ENCODE measurements around the gene PRPF31. TPM values are rescaled to one million over a fixed set of nuclear protein-coding genes. Genes with fewer than 3 reads are reported as not detected.
"Not testable (repeated sequence)": the region's sequence is repeated elsewhere in the genome, so short reads cannot be mapped to it uniquely, and the experiment has no call there.

The PRPF31 gene
- total RNA-seq, 3 donors from 2014 or later, result 154 to 180 (median 161) TPM

DNA sequence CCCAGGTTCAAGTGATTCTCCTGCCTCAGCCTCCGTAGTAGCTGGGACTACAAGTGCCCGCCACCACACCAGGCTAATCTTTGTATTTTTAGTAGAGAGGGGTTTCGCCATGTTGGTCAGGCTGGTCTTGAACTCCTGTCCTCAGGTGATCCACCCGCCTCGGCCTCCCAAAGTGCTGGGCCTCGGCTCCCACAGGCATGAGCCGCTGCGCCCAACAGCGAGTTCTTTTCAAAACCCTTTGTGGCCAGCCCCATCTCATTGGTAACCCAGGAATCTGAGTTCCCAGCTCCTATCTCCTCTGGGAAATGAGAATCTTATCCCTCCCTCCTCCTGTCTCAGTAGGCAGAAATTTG is 15.7 kb upstream of the PRPF31 start:
- not testable (repeated sequence) for H3K9me3 Mint-ChIP-seq

DNA sequence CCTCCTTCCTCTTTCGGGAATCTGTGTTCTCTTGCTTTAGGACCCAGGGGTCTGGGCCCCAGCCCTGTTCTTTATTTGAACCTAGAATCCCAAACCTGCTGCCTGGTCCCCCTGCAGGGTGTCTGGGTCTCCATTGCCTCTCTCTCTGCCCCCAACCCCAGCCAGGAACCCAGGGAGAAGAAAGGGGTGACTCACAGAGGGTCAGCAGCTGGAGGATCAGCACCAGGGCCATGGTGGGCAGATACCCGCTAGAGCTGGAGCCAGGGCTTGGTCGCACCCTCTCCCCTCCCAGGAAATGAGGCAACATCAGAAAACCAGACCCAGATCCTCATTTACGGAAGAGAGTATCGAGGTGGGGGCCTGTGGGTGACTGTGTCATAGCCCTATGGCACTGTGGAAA is 15.0 kb upstream of the PRPF31 start, which contains the start of gene OSCAR:
TSS of gene OSCAR (minus strand) at position 243 of the 400 bp plus-strand sequence. CDS start at position 232, 11 bp downstream.
- Mint-ChIP-seq H3K4me3 (no peak within 1 kb of the TSS), H3K9me3 (no peaks in the 10 kb centered on the region), H3K27me3 (ENCODE audit: low read depth) (peaks cover 4% of the 10 kb centered on the region), H3K4me1 (ENCODE audit: low read depth) (peaks cover 21% of the 10 kb centered on the region), H3K36me3 (ENCODE audit: insufficient read depth) (no peaks in the 10 kb centered on the region)
- DNase-seq (no peak), ATAC-seq (no peak)

More for the DNA sequence above, 15.7 kb upstream of the PRPF31 start:
- H3K27me3 Mint-ChIP-seq (ENCODE audit: low read depth); DNase-seq; H3K4me3 Mint-ChIP-seq; H3K36me3 Mint-ChIP-seq (ENCODE audit: insufficient read depth); ATAC-seq: not testable (repeated sequence)
- H3K4me1 Mint-ChIP-seq (ENCODE audit: low read depth), result peaks cover 21% of the 10 kb centered on the region

DNA sequence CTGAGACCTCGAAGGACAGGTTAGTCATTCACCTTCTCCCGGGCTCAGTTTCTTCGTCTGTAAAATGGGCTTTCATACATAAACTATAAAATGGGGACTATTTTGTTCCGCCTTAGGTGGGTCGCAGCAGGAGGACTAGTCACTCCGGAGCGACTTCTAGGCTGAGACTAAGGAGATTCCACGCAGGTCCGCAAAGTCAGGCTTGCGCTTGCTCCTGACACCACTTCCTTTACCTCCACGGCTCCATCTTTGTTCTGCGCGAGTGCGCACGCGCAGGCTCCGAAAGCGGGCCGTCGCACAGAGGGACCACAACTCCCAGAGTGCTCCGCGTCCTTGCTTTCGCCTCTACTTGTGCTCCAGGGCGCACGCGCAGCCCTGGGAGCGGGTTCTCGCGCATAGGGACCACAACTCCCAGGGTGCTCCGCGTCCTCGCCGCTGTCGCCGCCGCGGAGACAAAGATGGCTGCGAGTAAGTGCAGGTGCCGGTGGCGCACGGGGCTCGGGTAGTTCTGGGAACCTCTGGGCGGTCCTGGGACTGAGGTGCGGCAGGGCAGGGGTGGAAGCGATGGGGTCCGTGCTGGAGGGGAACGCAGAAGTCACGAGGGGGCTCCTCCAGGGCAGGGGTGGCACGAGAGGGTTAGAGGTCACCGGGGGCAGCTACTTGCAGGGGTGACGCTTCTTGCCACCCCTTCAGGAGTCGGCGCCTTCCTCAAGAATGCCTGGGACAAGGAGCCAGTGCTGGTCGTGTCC is 13.0 kb upstream of the PRPF31 start, which contains the start of gene NDUFA3:
TSS of gene NDUFA3 (plus strand) at position 435 of the 749 bp plus-strand sequence. CDS start at position 459, 24 bp downstream.
- ATAC-seq (peak; percentile 98 to 99), DNase-seq (peak; percentile 94)
- H3K27me3 Mint-ChIP-seq (ENCODE audit: low read depth), result no peaks in the 10 kb centered on the region
- peak within 1 kb of the TSS; percentile 98 for H3K4me3 Mint-ChIP-seq
- peaks cover 5% of the 10 kb centered on the region for H3K36me3 Mint-ChIP-seq (ENCODE audit: insufficient read depth)
- H3K4me1 Mint-ChIP-seq (ENCODE audit: low read depth), result peaks cover 15% of the 10 kb centered on the region
- no peaks in the 10 kb centered on the region for H3K9me3 Mint-ChIP-seq

DNA sequence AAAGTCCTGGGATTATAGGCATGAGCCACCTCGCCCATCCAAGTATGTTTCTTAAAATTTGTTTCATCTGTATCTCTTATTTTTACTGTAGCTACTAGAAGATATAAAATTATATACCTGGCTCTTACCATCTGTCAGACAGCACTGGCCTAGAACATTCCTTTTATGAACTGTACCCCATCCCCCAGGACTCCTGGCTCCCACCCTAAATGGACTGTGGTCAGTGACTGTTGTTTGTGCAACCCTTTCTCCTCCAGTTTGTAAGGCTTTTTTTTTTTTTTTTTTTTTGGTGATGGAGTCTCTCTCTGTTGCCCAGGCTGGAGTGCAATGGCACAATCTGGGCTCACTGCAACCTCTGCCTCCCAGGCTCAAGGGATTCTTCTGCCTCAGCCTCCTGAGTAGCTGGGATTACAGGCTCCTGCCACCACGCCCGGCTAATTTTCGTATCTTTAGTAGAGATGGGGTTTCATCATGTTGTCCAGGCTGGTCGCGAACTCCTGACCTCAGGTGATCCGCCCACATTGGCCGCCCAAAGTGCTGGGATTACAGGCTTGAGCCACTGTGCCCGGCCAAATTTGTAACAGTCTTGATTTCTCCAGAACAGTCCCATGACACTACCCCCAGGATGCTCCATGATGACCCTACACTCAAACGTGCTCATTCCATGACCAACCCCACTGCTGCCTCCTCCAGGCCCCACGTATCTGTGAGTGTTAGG is 10.4 kb upstream of the PRPF31 start:
- Mint-ChIP-seq H3K9me3 (no peaks in the 10 kb centered on the region), H3K4me1 (ENCODE audit: low read depth) (peaks cover 15% of the 10 kb centered on the region), H3K27me3 (ENCODE audit: low read depth) (no peaks in the 10 kb centered on the region), H3K36me3 (ENCODE audit: insufficient read depth) (peaks cover 5% of the 10 kb centered on the region), H3K4me3 (no peak overlapping the region)
- ATAC-seq (no peak), DNase-seq (no peak)

DNA sequence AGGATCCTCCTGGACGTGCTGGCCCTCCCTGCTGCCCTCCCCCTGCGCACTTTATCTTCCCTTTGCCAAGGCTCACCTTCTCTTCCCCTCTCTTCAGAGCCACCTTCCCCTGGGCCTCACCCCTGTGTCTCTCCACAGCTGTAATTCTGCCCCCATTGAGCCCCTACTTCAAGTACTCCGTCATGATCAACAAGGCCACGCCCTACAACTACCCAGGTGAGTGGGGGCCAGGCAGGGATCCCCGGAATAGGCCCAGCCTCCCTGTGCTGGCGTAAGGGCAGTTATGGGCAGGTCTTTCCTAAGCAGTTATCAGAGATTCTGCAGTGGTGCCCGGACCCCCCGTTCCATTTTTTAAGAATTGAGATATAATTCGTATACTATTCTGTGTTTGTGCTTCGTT is 9.8 kb upstream of the PRPF31 start:
- Mint-ChIP-seq H3K4me3 (peak overlapping the region; percentile 40), H3K36me3 (ENCODE audit: insufficient read depth) (peaks cover 8% of the 10 kb centered on the region), H3K9me3 (no peaks in the 10 kb centered on the region), H3K4me1 (ENCODE audit: low read depth) (peaks cover 17% of the 10 kb centered on the region), H3K27me3 (ENCODE audit: low read depth) (no peaks in the 10 kb centered on the region)
- no peak for DNase-seq
- no peak for ATAC-seq

DNA sequence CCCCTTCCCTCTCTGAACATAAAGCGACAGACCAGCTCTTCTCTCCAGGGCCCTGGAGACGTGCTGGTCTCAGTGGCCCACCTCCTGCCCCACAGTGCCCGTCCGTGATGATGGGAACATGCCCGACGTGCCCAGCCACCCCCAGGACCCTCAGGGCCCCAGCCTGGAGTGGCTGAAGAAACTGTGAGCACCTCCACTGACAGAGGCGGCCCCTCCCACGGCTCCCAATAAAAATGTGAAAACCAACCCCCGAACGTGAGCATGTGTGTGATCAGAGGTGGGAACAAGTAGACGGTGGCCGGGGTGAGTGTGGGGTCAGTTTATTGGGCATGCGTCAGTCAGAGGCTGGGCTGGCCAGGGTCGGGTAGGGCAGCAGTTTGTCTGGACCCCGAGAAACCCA is 8.8 kb upstream of the PRPF31 start:
- ATAC-seq, result no peak
- no peak overlapping the region for H3K4me3 Mint-ChIP-seq
- no peak for DNase-seq
- no peaks in the 10 kb centered on the region for H3K27me3 Mint-ChIP-seq (ENCODE audit: low read depth)
- no peaks in the 10 kb centered on the region for H3K9me3 Mint-ChIP-seq
- H3K4me1 Mint-ChIP-seq (ENCODE audit: low read depth), result peaks cover 19% of the 10 kb centered on the region
- peaks cover 10% of the 10 kb centered on the region for H3K36me3 Mint-ChIP-seq (ENCODE audit: insufficient read depth)

DNA sequence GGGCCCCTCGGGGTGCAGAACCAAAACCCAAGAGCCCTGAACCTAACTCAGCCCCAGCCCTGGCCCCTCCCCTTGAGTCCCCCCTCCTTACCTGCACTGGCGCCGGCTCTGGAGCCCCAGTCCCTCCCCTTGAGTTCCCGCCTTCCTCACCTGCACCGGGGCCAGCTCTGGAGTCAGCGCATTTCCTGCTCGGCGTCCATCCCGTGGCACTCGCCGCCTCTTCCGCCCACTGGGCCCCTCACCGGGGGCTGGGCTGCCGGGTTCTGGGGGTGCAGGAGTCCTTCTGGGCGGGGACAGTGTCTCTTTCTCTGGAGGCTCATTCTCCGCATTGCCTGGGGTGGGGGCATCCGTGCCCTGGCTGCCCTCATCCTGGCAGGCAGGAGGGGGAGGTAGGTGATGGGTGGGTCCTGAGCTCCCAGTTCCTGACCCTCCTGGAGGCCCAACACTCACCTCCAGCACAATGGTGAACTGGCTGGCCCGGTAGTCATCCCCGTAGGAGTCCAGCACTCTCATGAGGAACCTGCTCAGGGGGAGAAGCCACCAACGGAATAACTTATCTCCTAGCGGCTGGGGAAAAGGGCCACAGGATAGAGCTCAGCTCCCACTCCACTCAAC is 7.6 kb upstream of the PRPF31 start:
- peaks cover 10% of the 10 kb centered on the region for H3K36me3 Mint-ChIP-seq (ENCODE audit: insufficient read depth)
- H3K27me3 Mint-ChIP-seq (ENCODE audit: low read depth), result no peaks in the 10 kb centered on the region
- H3K9me3 Mint-ChIP-seq, result no peaks in the 10 kb centered on the region
- H3K4me1 Mint-ChIP-seq (ENCODE audit: low read depth), result peaks cover 13% of the 10 kb centered on the region
- ATAC-seq (no peak), DNase-seq (no peak)
- no peak overlapping the region for H3K4me3 Mint-ChIP-seq

DNA sequence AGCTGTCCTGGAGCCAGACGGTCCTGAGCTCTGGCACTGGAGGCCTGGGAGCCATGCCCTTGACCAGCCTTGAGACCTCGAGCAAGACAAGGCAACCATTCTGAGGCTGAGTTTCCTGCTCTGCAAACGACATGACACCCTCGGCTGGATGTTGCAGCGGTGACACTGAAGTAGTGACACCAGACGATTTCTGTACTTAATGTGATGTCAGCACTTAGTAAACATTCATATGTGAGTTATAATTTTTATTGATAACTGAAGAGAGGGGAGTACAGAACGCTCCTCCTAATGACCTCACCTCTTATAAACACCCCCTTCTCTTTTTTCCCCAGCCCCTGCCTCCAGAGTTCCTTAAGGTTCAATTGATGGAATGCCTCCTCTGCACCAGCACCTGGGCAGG is 7.1 kb upstream of the PRPF31 start:
- no peak for ATAC-seq
- Mint-ChIP-seq H3K36me3 (ENCODE audit: insufficient read depth) (peaks cover 10% of the 10 kb centered on the region), H3K4me3 (no peak overlapping the region), H3K4me1 (ENCODE audit: low read depth) (peaks cover 11% of the 10 kb centered on the region), H3K9me3 (no peaks in the 10 kb centered on the region), H3K27me3 (ENCODE audit: low read depth) (no peaks in the 10 kb centered on the region)
- no peak for DNase-seq

DNA sequence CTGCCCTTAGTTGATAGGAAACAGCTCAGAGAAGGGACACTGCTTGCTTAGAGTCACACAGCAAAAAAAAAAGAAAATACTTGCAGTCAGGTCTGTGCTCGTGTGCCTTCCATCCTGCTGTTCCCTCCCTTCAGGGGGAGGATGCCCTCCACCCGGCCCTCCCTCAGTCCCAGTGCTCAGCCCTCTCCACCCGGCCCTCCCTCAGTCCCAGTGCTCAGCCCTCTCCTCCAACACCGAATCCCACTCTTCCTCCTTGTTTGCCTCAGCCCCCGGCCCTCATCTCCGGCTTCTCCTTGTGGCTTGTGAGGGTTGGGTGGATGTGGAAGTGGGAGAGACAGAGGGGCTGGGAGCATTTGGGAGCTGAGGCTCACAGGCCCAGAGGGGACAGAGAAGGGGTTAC is 5.9 kb upstream of the PRPF31 start:
- H3K36me3 Mint-ChIP-seq (ENCODE audit: insufficient read depth), result peaks cover 10% of the 10 kb centered on the region
- no peaks in the 10 kb centered on the region for H3K9me3 Mint-ChIP-seq
- H3K4me3 Mint-ChIP-seq, result no peak overlapping the region
- ATAC-seq (no peak), DNase-seq (no peak)
- peaks cover 16% of the 10 kb centered on the region for H3K4me1 Mint-ChIP-seq (ENCODE audit: low read depth)
- H3K27me3 Mint-ChIP-seq (ENCODE audit: low read depth), result no peaks in the 10 kb centered on the region

DNA sequence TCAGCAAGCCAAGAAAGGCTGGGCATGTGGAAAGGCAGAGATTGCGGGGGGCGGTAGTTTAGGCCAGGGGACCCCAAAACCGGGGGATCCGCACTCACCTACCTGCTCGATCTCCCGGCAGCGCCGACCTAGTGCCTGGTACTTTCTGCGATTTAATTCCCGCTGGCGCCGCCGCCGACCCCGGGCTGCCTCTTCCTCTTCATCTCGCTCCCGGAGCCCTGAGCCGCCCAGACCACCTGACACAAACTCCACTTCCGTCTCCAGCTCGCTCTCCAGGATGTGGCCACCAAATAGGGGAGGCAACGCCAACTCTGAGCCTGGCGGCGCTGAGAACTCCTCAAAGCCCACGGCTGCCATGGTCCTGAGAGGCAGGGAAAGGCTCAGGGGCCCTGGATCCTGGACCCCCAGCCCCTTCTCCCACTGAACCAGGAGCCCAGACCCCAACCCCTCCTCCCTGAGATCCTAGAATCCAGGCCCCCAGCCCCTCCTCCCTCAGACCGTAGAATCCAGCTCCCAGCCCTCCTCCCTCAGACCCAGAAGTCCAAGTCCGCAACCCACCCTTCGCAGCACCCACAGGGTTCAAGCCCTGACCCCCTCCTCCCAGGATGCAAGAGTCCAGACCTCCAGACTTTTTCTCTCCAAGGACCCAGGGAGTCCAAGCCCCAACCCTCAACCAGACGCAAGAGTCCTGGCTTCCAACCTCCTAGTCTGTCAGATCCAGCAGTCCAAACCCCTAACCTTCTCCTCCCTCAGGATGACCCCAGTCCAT is 1.0 kb upstream of the PRPF31 start:
- ATAC-seq (peak; percentile 23 to 35), DNase-seq (no peak)
- Mint-ChIP-seq H3K4me1 (ENCODE audit: low read depth) (peaks cover 31% of the 10 kb centered on the region), H3K4me3 (peak overlapping the region; percentile 89), H3K27me3 (ENCODE audit: low read depth) (no peaks in the 10 kb centered on the region), H3K9me3 (no peaks in the 10 kb centered on the region), H3K36me3 (ENCODE audit: insufficient read depth) (peaks cover 12% of the 10 kb centered on the region)

DNA sequence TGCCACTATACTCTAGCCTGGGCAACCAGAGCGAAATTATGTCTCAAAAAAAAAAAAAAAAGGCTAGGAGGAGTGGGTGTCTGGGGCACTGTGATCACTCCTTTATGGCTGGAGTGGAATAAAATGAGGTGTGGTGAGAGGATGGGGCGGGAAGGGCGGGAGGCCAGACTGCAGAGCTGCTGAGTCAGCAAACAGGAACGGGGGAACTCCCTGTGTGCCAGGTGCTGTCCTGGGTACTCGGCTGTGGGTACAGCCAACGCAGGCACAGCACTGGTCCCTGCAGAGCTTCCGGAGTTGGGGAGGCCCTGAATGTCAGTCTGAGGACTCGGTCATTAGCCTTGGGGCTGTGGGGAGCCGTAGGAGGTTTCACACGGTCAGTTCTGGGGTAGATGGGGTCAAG is 5.7 kb downstream of the PRPF31 start:
- ATAC-seq (no peak), DNase-seq (no peak)
- Mint-ChIP-seq H3K27me3 (ENCODE audit: low read depth) (no peaks in the 10 kb centered on the region), H3K4me1 (ENCODE audit: low read depth) (peaks cover 9% of the 10 kb centered on the region), H3K9me3 (no peaks in the 10 kb centered on the region), H3K36me3 (ENCODE audit: insufficient read depth) (peaks cover 25% of the 10 kb centered on the region), H3K4me3 (no peak overlapping the region)

DNA sequence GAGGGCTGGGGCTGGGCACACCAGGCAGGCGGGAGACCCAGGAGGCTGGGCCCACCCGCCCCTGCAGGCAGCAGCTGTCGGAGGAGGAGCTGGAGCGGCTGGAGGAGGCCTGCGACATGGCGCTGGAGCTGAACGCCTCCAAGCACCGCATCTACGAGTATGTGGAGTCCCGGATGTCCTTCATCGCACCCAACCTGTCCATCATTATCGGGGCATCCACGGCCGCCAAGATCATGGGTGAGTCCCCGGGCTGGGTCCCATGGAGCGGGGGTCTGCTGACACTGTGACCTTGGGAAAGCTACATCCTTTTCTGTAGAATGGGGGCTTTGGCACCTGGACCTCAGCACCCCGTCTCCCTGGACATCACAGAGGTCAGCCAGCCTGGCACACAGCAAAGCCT is 8.1 kb downstream of the PRPF31 start:
- H3K27me3 Mint-ChIP-seq (ENCODE audit: low read depth), result no peaks in the 10 kb centered on the region
- H3K4me3 Mint-ChIP-seq, result no peak overlapping the region
- peaks cover 30% of the 10 kb centered on the region for H3K36me3 Mint-ChIP-seq (ENCODE audit: insufficient read depth)
- no peaks in the 10 kb centered on the region for H3K9me3 Mint-ChIP-seq
- ATAC-seq, result peak in 1 of 2 donors; percentile 20
- DNase-seq, result no peak
- no peaks in the 10 kb centered on the region for H3K4me1 Mint-ChIP-seq (ENCODE audit: low read depth)

DNA sequence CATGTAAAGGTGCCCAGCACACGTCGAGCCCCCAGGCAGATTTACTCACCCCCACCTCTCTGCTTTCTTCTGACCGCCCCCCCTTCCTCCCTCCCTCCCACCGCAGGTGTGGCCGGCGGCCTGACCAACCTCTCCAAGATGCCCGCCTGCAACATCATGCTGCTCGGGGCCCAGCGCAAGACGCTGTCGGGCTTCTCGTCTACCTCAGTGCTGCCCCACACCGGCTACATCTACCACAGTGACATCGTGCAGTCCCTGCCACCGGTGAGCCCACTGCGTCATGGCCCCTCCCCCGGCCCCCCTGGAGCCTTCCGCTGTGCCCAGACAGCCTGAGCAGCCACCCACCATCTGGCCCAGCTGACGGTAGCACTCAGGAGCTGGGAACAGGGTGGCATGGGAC is 8.8 kb downstream of the PRPF31 start:
- ATAC-seq (no peak), DNase-seq (no peak)
- peaks cover 30% of the 10 kb centered on the region for H3K36me3 Mint-ChIP-seq (ENCODE audit: insufficient read depth)
- no peaks in the 10 kb centered on the region for H3K27me3 Mint-ChIP-seq (ENCODE audit: low read depth)
- H3K4me3 Mint-ChIP-seq, result no peak overlapping the region
- H3K9me3 Mint-ChIP-seq, result no peaks in the 10 kb centered on the region
- no peaks in the 10 kb centered on the region for H3K4me1 Mint-ChIP-seq (ENCODE audit: low read depth)

DNA sequence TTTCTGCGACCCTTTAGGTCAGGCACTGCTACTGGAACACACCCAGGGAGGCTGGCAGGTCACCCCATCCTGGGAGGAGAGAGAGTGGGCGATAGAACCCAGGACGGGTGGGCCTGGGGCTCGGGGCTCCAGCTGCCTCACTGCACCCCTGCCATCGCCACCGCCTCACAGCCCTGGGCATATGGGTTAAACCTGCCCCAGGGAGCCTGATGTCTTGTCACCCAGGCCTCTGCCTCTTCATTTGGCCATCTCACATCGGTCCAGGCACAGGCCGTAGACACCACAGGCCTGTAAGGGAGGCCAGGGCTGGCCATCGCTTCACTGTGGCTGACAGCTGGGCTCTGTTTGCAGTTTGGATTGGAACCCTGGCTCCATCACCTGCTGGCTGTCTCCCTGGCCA is 10.2 kb downstream of the PRPF31 start:
- ATAC-seq (no peak), DNase-seq (no peak)
- no peaks in the 10 kb centered on the region for H3K9me3 Mint-ChIP-seq
- no peaks in the 10 kb centered on the region for H3K4me1 Mint-ChIP-seq (ENCODE audit: low read depth)
- H3K4me3 Mint-ChIP-seq, result no peak overlapping the region
- H3K27me3 Mint-ChIP-seq (ENCODE audit: low read depth), result no peaks in the 10 kb centered on the region
- peaks cover 26% of the 10 kb centered on the region for H3K36me3 Mint-ChIP-seq (ENCODE audit: insufficient read depth)
